Central memory CD8-positive, alpha-beta T cell (primary cell): ENCODE results near the gene UBASH3B.

Source experiments
- ATAC-seq: fragments of 150-1000 bp; cut with Tn5 transposase; replicated peaks from 2 replicates; pipeline ENCODE4 v1.10.0; 2022; ENCODE audit warnings: mild to moderate bottlenecking, moderate FRiP score, moderate number of reproducible peaks; ENCODE audit not compliant: poor library complexity, severe bottlenecking; ENCODE audit errors: extremely low read depth
- DNase-seq, 2 donors: peaks; one replicate each; pipeline ENCODE4 v3.0.0; 2021; ENCODE audit warnings: low spot score in 2 of 2
- H3K27ac Mint-ChIP-seq: one replicate; pipeline ENCODE4 v1.8.0; 2022; ENCODE audit warnings: low read depth, mild to moderate bottlenecking, moderate library complexity, mixed read lengths
- H3K27me3 Mint-ChIP-seq: one replicate; pipeline ENCODE4 v1.8.0; 2022; ENCODE audit warnings: mixed read lengths
- H3K36me3 Mint-ChIP-seq: one replicate; pipeline ENCODE4 v1.8.0; 2022; ENCODE audit warnings: mild to moderate bottlenecking, moderate library complexity, mixed read lengths; ENCODE audit not compliant: insufficient read depth
- H3K4me1 Mint-ChIP-seq: one replicate; pipeline ENCODE4 v1.8.0; 2022; ENCODE audit warnings: mixed read lengths
- H3K4me3 Mint-ChIP-seq: one replicate; pipeline ENCODE4 v1.8.0; 2022; ENCODE audit warnings: mild to moderate bottlenecking, moderate library complexity, mixed read lengths
- H3K9me3 Mint-ChIP-seq: one replicate; pipeline ENCODE4 v1.8.0; 2022; ENCODE audit warnings: mixed read lengths

UBASH3B gene

DNA sequence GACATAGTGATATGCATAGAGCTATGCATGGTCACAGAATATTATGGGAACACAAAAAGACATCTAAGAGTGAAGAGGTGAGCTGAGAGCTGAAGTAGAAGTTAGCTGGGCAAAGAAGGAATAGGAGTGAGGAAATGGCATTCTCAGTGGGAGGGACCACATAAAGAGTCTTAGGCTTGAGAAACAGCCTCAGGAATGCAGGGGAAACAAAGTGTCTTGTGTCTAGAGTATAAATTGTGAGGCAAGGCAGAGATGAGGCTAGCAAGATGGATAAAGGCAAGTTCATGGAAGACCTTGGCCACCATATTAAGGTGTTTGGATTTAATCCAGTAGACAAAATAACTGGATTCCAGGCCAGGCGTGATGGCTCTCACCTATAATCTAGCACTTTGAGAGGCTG lies 142.1 kb downstream of the UBASH3B start:
- Mint-ChIP-seq H3K4me3 (no peak overlapping the region), H3K9me3 (no peaks in the 10 kb centered on the region), H3K36me3 (peaks cover 19% of the 10 kb centered on the region), H3K27ac (peak overlapping the region; percentile 3), H3K27me3 (no peaks in the 10 kb centered on the region), H3K4me1 (peaks cover 1% of the 10 kb centered on the region)
- ATAC-seq (no peak), DNase-seq (no peak)

DNA sequence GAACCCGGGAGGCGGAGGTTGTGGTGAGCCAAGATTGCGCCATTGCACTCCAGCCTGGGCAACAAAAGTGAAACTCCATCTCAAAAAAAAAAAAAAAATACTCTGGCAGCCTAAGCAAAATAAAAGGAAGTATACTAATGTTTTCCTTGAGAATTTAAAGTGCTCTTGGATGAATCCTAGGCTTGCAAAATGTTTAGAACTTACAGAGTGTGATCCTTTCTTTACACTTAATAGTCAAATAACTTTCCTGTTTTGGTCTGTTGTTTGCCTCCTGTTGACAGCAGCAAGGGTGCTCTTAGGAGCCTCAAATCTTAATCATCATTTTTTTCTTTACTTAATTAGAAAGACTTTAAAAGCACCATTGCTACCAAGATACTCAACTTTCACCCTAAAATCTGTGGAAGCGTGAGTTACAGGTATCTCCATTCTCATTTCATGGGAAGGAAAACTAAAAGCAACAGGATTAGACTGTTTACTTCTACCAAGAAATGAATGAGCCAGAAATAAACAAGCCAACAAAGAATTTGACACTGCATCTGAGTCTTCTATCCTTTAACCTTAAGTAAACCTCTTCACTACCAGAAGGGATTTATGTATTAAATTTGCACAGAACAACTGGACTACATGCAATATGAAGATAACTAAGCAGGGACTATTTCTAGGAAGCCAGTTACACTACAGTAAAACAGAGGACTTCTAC lies 144.0 kb downstream of the UBASH3B start:
- Mint-ChIP-seq H3K27ac (no peak overlapping the region), H3K27me3 (no peaks in the 10 kb centered on the region), H3K36me3 (peaks cover 23% of the 10 kb centered on the region)

DNA sequence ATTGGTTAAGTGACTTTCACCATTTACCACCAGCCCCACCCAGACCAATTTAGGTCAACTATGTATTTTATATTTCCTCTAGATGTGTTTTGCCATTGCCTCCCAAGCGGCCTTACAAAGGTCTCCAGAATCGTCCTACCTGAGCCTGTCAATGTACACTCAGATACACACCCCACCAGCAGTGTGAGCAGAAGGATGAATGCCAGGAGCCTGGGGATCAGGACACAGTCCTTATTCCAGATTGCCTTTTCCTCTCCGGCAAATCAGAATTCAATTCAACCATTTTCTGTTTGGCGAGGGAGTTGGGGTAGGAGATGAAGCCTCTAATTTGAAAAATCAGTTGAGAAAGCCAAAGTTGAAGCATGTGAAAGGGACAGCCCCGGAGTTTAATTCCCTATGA lies 147.4 kb downstream of the UBASH3B start:
- Mint-ChIP-seq H3K27me3 (no peaks in the 10 kb centered on the region), H3K9me3 (no peaks in the 10 kb centered on the region), H3K4me1 (peaks cover 14% of the 10 kb centered on the region), H3K36me3 (peaks cover 22% of the 10 kb centered on the region), H3K4me3 (no peak overlapping the region), H3K27ac (peak overlapping the region; percentile 44)
- ATAC-seq (no peak), DNase-seq (no peak)

More for the DNA sequence above, 144.0 kb downstream of the UBASH3B start:
- Mint-ChIP-seq H3K4me1 (peaks cover 14% of the 10 kb centered on the region), H3K4me3 (no peak overlapping the region), H3K9me3 (no peaks in the 10 kb centered on the region)
- no peak for ATAC-seq
- DNase-seq, result no peak

DNA sequence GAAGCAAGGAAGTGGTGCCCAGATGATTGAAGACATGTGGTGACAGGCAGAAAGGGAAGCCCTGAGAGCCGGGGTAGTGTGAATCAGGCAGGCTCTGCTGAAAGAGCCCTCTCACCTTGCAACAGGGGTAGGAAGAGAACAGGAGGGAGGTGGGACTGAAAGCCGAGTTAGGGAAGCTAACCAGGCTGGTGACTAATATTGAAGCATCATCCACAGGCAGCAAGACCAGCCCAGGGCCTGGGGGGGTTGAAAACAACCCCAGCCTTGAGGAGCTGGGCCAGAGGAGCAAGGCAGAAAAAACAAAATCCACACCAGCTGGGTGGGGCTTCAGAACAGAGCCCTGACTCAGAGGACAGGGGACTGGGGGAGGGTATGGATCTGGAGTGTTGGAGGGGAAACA lies 147.8 kb downstream of the UBASH3B start:
- ATAC-seq, result no peak

DNA sequence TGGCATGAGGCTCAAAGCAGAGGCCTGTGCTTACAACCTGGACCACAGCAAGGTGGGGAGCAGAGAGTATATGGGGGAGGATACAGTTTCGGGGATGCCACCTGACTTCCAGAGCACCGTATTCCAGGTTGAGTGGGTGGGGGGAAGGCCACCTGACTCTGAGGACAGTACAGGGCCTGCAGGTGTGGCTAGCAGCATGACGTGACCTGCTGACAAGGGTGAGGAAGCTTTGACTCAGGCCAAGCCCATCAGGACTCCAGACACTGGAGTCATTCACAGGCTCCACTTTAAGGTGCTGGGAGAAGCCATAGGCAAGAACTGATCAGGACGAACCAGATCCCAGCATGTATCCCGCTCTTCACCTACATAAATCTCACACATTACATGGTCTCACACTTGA lies 148.2 kb downstream of the UBASH3B start:
- H3K9me3 Mint-ChIP-seq, result no peaks in the 10 kb centered on the region
- H3K27me3 Mint-ChIP-seq, result no peaks in the 10 kb centered on the region
- peaks cover 19% of the 10 kb centered on the region for H3K36me3 Mint-ChIP-seq
- H3K4me3 Mint-ChIP-seq, result no peak overlapping the region
- peaks cover 19% of the 10 kb centered on the region for H3K4me1 Mint-ChIP-seq
- peak overlapping the region; percentile 44 for H3K27ac Mint-ChIP-seq
- DNase-seq, result no peak
- no peak for ATAC-seq

More for the DNA sequence above, 147.8 kb downstream of the UBASH3B start:
- Mint-ChIP-seq H3K27ac (peak overlapping the region; percentile 44), H3K27me3 (no peaks in the 10 kb centered on the region), H3K36me3 (peaks cover 20% of the 10 kb centered on the region), H3K4me3 (no peak overlapping the region), H3K4me1 (peaks cover 18% of the 10 kb centered on the region), H3K9me3 (no peaks in the 10 kb centered on the region)
- DNase-seq, result no peak

DNA sequence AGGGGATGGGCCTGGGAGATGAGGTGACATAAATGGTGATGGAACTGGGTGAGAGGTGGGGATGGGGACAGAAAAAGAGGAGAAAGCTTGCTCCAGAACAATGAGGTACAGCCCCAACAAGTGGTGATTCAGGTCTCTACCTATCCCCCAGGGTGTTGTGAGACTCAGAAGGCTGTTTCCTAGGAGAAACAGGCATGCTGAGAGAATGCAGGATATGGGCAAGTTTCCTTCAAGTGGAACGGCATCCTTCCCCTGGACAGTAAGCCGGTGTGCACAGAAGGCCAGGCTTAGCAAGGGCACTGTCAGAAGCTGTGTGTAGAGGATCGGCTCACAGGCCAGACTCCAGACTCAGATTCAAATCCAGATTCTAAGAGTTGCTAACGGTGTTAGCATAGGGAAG lies 148.6 kb downstream of the UBASH3B start:
- ATAC-seq (no peak), DNase-seq (no peak)
- Mint-ChIP-seq H3K27me3 (no peaks in the 10 kb centered on the region), H3K36me3 (peaks cover 17% of the 10 kb centered on the region), H3K4me1 (peaks cover 19% of the 10 kb centered on the region), H3K27ac (no peak overlapping the region), H3K4me3 (no peak overlapping the region), H3K9me3 (no peaks in the 10 kb centered on the region)

DNA sequence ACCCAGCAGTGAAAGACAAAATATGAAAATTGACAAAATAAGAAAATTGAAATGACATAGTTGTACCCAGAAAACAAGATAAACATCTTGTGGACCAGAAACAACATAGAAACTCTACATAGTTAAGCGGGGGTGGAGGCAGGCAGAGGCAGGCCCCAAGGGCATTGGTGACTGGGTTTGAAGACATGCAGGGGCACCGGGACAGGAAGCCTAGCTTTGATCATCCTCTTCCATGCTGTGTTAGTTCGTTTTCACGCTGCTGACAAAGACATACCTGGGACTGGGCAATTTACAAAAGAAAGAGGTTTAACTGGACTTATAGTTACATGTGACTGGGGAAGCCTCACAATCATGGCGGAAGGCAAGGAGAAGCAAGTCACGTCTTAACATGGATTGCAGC lies 149.3 kb downstream of the UBASH3B start:
- ATAC-seq (no peak), DNase-seq (no peak)
- Mint-ChIP-seq H3K9me3 (no peaks in the 10 kb centered on the region), H3K27me3 (no peaks in the 10 kb centered on the region), H3K36me3 (peaks cover 15% of the 10 kb centered on the region), H3K4me3 (no peak overlapping the region), H3K27ac (peak overlapping the region; percentile 84), H3K4me1 (peaks cover 19% of the 10 kb centered on the region)

DNA sequence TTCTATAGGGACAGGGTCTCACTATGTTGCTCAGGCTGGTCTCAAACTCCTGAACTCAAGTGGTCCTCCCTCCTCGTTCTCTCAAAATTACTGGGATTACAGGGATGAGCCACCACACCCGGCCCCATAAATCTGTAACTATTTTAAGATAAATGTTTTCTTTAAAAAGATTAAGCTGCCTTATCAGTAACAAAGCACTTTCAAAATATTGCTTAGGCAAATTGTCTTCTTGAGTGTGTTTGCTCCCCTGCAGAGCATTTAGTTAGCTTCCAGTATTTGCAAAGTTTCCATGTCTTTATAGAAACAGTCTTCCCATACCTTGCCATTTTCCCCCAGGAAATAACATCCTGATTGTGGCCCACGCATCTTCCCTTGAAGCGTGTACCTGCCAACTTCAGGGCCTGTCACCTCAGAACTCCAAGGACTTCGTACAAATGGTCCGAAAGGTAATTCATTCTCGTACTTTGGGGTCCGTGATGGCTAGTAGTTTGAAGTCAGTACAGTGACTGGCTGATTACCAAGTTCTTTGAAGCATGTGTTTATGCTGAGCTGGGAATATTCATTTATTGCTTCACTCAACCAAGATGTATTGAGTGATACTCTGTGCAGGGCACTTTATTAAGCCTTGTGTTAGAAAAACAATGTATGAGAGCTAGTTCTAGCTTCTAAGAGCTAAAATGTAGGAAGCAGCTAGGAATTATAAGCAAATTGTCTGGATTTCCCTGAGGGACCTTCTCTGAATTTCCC lies 152.4 kb downstream of the UBASH3B start:
- H3K27ac Mint-ChIP-seq, result no peak overlapping the region
- no peaks in the 10 kb centered on the region for H3K9me3 Mint-ChIP-seq
- ATAC-seq (no peak), DNase-seq (no peak)
- peaks cover 24% of the 10 kb centered on the region for H3K4me1 Mint-ChIP-seq
- no peaks in the 10 kb centered on the region for H3K27me3 Mint-ChIP-seq
- H3K36me3 Mint-ChIP-seq, result peaks cover 17% of the 10 kb centered on the region
- no peak overlapping the region for H3K4me3 Mint-ChIP-seq

DNA sequence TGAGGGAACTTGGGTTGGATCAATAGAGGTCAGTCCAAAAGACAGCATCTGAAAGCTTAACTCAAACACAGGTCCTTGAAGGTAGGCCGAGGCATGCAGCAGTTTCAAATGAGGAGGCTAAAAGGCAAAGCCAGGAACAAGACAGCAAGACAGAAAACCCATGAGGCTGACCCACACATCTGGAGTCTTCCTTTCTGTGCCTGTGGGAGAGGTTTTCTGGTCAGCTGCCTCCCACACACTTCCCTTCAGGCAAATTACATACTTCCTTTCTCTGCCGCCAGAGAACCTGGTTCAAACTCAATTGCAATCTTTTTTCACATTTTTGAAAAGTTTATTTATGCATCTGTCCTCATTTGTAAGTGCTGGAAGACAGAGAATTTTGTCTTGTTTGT lies 153.0 kb downstream of the UBASH3B start:
- H3K4me1 Mint-ChIP-seq, result peaks cover 22% of the 10 kb centered on the region

DNA sequence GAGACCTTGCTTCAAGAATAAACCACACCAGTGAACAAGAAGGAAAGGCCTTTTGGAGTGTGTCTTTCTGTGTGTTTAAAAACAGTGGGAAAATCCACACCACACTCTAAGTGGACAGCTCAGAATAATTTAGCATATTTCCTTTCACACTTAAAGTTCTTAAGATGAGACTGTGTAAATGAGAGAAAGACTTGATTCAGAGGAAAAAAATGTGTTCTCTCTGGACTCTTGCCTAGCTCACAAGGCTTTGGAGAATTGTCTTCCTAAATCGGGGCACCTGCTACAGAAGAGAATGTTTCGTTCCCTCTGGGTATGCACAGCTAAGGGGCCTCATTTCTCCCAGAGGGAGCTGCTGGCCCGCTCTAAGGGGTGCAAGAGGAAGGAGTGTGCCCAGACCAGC lies 154.3 kb downstream of the UBASH3B start:
- H3K4me3 Mint-ChIP-seq, result no peak overlapping the region
- no peaks in the 10 kb centered on the region for H3K27me3 Mint-ChIP-seq
- H3K36me3 Mint-ChIP-seq, result peaks cover 13% of the 10 kb centered on the region
- peaks cover 27% of the 10 kb centered on the region for H3K4me1 Mint-ChIP-seq
- no peaks in the 10 kb centered on the region for H3K9me3 Mint-ChIP-seq
- H3K27ac Mint-ChIP-seq, result no peak overlapping the region
- DNase-seq (no peak), ATAC-seq (no peak)

More for the DNA sequence above, 153.0 kb downstream of the UBASH3B start:
- H3K27me3 Mint-ChIP-seq, result no peaks in the 10 kb centered on the region
- ATAC-seq (no peak), DNase-seq (no peak)
- H3K9me3 Mint-ChIP-seq, result no peaks in the 10 kb centered on the region
- H3K27ac Mint-ChIP-seq, result no peak overlapping the region
- no peak overlapping the region for H3K4me3 Mint-ChIP-seq
- H3K36me3 Mint-ChIP-seq, result peaks cover 14% of the 10 kb centered on the region

DNA sequence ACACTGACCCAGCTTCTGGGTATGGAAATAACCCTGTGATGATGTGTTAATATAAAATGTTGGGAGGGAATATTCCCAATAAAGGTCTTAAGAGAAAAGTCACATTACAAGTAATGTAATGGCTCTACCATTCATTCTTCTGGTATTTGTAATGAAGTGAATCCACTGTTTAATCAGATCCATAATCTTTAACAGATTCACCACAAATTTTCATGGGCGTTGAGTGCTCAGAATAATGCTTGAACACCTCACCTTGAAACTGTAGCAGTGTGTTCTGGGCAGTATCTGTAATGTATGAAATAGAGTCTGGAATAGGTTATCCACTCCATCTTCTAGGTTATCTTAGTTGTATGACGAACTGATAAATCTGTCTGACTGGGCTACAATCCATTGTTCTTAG lies 156.2 kb downstream of the UBASH3B start:
- DNase-seq, result no peak
- no peak for ATAC-seq
- no peak overlapping the region for H3K4me3 Mint-ChIP-seq
- H3K27me3 Mint-ChIP-seq, result no peaks in the 10 kb centered on the region
- no peaks in the 10 kb centered on the region for H3K9me3 Mint-ChIP-seq
- H3K4me1 Mint-ChIP-seq, result peaks cover 30% of the 10 kb centered on the region
- H3K27ac Mint-ChIP-seq, result no peak overlapping the region
- peaks cover 8% of the 10 kb centered on the region for H3K36me3 Mint-ChIP-seq

DNA sequence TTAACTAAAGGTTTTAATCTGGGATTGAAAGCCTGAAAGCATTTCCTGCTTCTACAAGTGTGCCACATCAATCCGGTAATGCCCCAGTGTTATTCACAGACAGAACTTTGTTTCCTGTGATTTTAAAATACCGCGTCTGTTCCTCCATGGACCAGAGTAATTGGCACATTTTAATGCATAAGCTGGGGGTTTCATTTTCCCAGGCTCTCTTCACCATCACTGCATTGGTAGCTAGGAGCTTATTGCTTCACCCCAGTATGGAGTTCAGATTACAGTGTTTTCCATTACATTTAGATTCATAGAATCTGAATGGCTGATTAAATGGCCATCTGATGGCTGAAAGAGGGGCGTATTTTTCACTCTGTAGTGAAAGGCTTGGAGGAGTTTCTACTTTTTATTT lies 157.1 kb downstream of the UBASH3B start:
- ATAC-seq (no peak), DNase-seq (no peak)
- H3K27ac Mint-ChIP-seq, result no peak overlapping the region
- H3K4me3 Mint-ChIP-seq, result no peak overlapping the region
- peaks cover 30% of the 10 kb centered on the region for H3K4me1 Mint-ChIP-seq
- no peaks in the 10 kb centered on the region for H3K27me3 Mint-ChIP-seq
- no peaks in the 10 kb centered on the region for H3K9me3 Mint-ChIP-seq
- H3K36me3 Mint-ChIP-seq, result peaks cover 5% of the 10 kb centered on the region
